BJ (cell line): ENCODE measurements around the gene ZSCAN1. TPM values are rescaled to one million over a fixed set of nuclear protein-coding genes. Genes with fewer than 3 reads are reported as not detected.

Source experiments
- CTCF ChIA-PET: fragments of 350-600 bp; formaldehyde crosslinking; extraction: SDS; loops from one replicate; lab custom pipeline; 2021; ENCODE audit warnings: antibody characterized with exemption, inconsistent platforms; lab: Yijun Ruan, JAX
- POLR2A ChIA-PET: fragments of 300-600 bp; sonication (Branson Sonifier 250); formaldehyde crosslinking; extraction: SDS; loops from one replicate; lab custom pipeline; 2021; ENCODE audit warnings: antibody characterized with exemption; lab: Charles Lee
- DNase-seq: peaks from one replicate; pipeline ENCODE4 v3.0.0-alpha.2; 2011; ENCODE audit warnings: low read depth
- H3K27me3 ChIP-seq: 2 replicates; pipeline ENCODE4 v1.6.0; 2011; ENCODE audit warnings: low read length; ENCODE audit not compliant: control insufficient read depth, insufficient read depth
- H3K36me3 ChIP-seq: 2 replicates; pipeline ENCODE4 v1.5.1; 2011; ENCODE audit warnings: low read length; ENCODE audit not compliant: control insufficient read depth, insufficient read depth
- H3K4me3 ChIP-seq: 2 replicates; pipeline ENCODE4 v1.5.1; 2011; ENCODE audit warnings: low read depth, mild to moderate bottlenecking, control low read depth, low read length
- CTCF ChIP-seq: IDR thresholded peaks from 2 replicates; pipeline ENCODE4 v1.5.1; 2011; ENCODE audit warnings: low read depth, mild to moderate bottlenecking, control low read depth, inconsistent platforms, low read length, moderate library complexity; ENCODE audit not compliant: insufficient read depth
- polyA plus RNA-seq: library from polyadenylated mRNA; depleted of rRNA; stranded (reverse); fragments of >200 nt; gene quantifications from 2 replicates; pipeline ENCODE4 v1.2.3, GENCODE V29; 2011; rRNA removed

Gene ZSCAN1
- polyA plus RNA-seq, 1 experiment = 0.10 TPM

GRCh38 chr19:58097781-58098681 lies 64.2 kb downstream of the ZSCAN1 start, which contains the start of gene ZSCAN18:
Gene ZSCAN18, minus strand, starts transcription at chr19:58098231. Its CDS starts 7,964 bp downstream, at chr19:58090267.
- H3K36me3 ChIP-seq = no peaks in the 10 kb centered on the region
- ChIA-PET POLR2A (no interaction called here), CTCF (no interaction called here)
- DNase-seq = peak; percentile 71
- TF ChIP-seq CTCF = no peak
- no peaks in the 10 kb centered on the region for H3K27me3 ChIP-seq
- peak within 1 kb of the TSS; percentile 68 for H3K4me3 ChIP-seq

GRCh38 chr19:58098682-58098998 lies 64.8 kb downstream of the ZSCAN1 start:
- Histone ChIP-seq H3K4me3 (peak overlapping the region; percentile 68), H3K27me3 (no peaks in the 10 kb centered on the region), H3K36me3 (no peaks in the 10 kb centered on the region)
- no peak for DNase-seq
- CTCF ChIA-PET = no interaction called here
- TF ChIP-seq CTCF = no peak
- POLR2A ChIA-PET = no interaction called here

Other genes starting within 250 kb of the ZSCAN1 start
- gene ZNF552, start 219.1 kb upstream of the ZSCAN1 start, polyA plus RNA-seq = 2.1 and 2.5 TPM in 2 replicates
- 2.3 and 4.4 TPM in 2 replicates for gene ZNF587B, start 203.7 kb upstream of the ZSCAN1 start, polyA plus RNA-seq
- gene ZNF587, start 184.2 kb upstream of the ZSCAN1 start, polyA plus RNA-seq = 8.4 and 9.9 TPM in 2 replicates
- 4.5 and 5.8 TPM in 2 replicates for gene ZNF814, start 145.0 kb upstream of the ZSCAN1 start, polyA plus RNA-seq
- 2.8 and 5.3 TPM in 2 replicates for gene ZNF417, start 117.4 kb upstream of the ZSCAN1 start, polyA plus RNA-seq
- gene ZNF418, start 98.6 kb upstream of the ZSCAN1 start, polyA plus RNA-seq = 2.5 and 2.7 TPM in 2 replicates
- gene ZNF256, start 86.3 kb upstream of the ZSCAN1 start, polyA plus RNA-seq = 2.2 and 3.0 TPM in 2 replicates
- gene C19orf18, start 59.5 kb upstream of the ZSCAN1 start, polyA plus RNA-seq = 0.11 TPM in 1 of 2 replicates, not detected in the other
- 2.3 TPM in 2 replicates for gene ZNF606, start 31.2 kb upstream of the ZSCAN1 start, polyA plus RNA-seq
- gene ZNF135, start 25.3 kb downstream of the ZSCAN1 start, polyA plus RNA-seq = 6.3 and 6.8 TPM in 2 replicates
- gene ZSCAN18, start 64.2 kb downstream of the ZSCAN1 start, polyA plus RNA-seq = 15.4 and 18.5 TPM in 2 replicates
- gene ZNF329, start 116.8 kb downstream of the ZSCAN1 start, polyA plus RNA-seq = 5.5 and 7.5 TPM in 2 replicates
- 13.0 and 15.2 TPM in 2 replicates for gene ZNF274, start 149.0 kb downstream of the ZSCAN1 start, polyA plus RNA-seq
- gene ZNF544, start 194.9 kb downstream of the ZSCAN1 start, polyA plus RNA-seq = 28.6 and 33.4 TPM in 2 replicates
- 2.1 and 2.5 TPM in 2 replicates for gene ZNF8, start 244.9 kb downstream of the ZSCAN1 start, polyA plus RNA-seq